Fibroblast of upper back skin (primary cell): ENCODE data around the gene TRAF3.
A peak's percentile ranks its signal among the peaks of the same experiment; 100 is the strongest.
"Not testable (repeated sequence)": the region's sequence is repeated elsewhere in the genome, so short reads cannot be mapped to it uniquely, and the experiment has no call there.

Source experiments
- DNase-seq: peaks from one replicate; pipeline ENCODE4 v3.0.0-alpha.2; 2013

The TRAF3 gene

DNA sequence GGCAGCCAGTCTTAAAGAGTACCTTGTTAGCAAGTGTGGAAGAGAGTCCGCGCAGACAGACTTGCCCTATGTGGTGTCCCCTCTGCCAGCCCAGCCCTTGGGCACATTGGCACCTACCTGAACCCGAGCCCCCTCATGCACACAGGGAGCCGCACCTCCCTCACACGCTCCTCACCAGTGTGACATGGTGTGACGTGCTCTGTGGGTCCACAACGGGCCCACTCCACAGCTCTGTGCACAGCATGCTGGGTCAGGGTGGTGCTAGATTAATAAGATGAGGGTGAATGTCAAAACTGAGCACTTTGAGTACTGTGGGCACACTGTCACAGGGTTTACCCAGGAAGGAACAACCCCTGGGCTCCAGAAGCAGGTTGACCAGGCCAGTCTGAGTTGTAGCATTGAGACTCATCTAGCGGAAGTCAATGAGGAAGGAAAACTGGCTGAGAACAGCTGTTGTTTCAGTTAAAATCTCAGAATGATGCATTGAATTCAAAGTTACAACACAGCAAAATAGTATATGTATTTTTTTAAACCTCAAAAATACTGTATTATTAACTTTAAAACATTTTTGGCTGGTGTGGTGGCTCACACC is 91.8 kb downstream of the TRAF3 start:
- DNase-seq = no peak

DNA sequence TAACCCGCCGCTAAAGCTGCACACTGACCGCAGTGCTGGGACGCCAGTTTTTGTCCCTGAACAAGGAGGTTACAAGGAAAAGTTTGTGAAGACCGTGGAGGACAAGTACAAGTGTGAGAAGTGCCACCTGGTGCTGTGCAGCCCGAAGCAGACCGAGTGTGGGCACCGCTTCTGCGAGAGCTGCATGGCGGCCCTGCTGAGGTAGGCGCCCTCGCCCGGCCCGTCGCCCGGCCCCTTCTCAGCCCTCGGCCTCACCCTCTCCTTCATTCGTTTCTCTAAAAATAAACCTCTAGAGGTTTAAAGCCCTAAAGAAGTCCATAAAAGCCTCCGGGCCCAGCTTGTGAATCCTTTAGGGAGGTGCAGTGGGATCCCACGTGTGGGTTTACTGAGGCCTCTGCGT is 93.0 kb downstream of the TRAF3 start:
- no peak for DNase-seq

DNA sequence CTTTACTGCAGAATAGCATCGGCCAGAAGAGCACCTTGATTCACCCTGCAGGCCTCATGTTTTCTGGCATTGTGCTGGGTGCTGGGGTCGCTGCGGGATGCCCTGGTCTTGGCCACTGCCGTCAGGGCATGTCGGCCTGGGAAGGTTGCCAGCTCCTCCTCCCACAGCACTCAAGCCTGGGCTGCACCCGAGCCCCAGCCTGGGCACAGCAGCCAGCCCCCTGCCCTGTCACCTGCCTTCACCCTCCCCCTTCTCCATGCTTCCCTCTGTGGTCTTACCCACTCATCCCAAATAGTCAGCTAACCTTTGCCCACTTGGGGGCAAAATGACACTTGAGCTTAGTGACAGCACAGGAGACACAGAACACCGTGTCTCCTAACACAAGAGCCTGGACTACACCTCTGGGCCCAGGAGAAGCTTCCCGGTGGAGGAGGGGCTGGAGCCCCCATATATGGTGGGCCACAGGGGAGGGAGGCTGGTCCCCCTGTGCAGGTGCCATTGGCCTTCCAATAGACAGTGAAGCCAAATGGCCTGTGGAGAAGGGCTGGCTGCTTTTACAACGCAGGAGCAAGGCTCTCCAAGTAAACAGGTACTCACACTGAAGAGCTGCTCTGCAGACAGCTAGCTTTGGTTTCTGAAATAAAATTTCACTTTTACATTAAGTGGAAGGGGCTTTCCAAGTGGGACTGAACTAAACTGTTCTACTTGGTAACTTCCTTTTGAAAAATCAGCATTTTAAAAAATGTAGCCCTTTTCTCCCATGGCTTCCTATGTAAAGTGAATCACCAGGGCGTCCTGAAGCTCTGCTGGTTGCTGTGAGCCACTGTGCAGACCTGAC is 94.0 kb downstream of the TRAF3 start:
- no peak for DNase-seq

DNA sequence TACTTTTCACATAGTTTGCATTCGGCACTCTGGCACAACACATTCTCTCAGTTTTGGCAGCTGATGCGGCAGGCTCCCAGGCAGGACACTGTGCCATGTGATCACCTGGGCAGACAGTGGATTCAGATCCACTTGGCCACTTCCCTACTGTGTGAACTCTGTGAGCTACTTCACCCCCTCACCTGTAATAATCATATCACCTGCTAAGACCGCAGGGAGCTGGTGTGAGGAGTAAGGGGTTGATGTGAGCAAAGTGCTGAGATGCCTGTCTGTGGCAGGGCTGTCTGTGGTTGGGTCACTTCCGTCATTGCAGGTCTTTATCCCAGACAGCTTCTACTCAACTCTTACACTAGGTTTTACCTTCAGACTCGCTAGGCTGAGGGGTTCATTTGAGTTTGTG is 94.8 kb downstream of the TRAF3 start:
- no peak for DNase-seq

DNA sequence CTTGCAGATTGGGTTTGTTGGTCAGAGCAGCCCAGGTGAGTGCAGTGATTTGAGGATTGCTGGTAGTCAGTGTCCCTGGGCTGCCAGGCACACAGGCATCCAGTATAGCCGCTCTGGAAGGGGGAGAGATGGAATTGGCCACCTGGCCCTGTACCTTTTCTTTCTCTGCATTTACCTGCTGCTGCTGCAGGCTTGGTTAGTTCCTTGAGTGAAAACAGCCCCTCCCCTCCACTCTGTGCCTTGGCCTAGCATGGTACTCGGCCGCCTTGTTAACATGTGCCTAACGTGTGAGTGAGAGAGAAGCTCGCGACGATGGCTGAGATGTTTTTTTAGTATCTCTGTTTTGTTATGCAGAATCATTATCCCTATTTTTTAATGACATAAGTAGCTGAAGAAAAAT is 95.9 kb downstream of the TRAF3 start:
- DNase-seq = no peak

DNA sequence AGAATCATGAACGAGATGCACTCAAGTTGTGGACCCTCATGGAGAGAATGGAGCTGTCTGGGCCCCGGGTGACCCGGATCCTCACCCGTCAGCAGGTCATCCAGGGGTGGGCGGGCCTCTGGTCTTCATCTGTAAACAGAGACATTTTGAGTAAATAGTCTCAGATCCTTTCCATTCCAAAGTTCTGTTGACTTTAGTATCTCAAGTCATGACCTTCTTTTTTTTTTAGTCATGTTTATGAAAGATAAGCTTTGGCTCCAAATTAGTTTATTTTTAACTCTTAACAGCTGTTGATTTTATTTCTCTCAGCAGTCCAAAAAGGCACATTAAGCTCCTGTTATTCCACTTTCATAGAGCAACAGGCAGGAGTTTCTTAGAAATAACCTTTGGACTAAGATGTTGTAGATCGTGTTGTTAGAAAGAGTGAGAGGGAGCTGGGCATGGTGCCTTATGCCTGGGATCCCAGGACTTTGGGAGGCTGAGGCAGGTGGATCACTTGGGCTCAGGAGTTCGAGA is 96.4 kb downstream of the TRAF3 start:
- no peak for DNase-seq

DNA sequence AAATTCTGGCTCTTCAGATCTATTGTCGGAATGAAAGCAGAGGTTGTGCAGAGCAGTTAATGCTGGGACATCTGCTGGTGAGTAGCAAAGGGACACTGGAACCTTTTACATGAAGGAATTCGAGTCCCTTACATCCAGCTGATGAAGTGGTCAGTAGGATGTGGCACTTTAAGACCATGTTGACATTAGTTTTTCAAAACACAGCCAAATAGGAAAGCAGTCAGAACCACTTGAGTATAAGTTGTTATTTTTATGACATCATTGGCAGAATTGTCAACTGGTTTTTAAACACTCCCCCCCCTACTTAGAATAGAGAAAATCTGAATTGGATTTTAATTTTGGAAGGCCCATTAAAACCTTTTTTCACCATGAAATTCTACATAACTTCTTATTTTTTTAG is 98.4 kb downstream of the TRAF3 start:
- no peak for DNase-seq

DNA sequence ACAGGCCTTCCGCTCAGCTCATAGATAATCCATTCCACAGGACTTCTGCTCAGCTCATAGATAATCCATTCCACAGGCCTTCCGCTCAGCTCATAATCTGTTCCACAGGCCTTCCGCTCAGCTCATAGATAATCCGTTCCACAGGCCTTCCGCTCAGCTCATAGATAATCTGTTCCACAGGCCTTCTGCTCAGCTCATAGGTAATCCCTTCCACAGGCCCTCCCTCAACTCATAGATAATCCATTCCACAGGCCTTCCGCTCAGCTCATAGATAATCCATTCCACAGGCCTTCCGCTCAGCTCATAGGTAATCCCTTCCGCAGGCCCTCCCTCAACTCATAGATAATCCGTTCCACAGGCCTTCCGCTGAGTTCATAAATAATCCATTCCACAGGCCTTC is 100.3 kb downstream of the TRAF3 start:
- DNase-seq = not testable (repeated sequence)

DNA sequence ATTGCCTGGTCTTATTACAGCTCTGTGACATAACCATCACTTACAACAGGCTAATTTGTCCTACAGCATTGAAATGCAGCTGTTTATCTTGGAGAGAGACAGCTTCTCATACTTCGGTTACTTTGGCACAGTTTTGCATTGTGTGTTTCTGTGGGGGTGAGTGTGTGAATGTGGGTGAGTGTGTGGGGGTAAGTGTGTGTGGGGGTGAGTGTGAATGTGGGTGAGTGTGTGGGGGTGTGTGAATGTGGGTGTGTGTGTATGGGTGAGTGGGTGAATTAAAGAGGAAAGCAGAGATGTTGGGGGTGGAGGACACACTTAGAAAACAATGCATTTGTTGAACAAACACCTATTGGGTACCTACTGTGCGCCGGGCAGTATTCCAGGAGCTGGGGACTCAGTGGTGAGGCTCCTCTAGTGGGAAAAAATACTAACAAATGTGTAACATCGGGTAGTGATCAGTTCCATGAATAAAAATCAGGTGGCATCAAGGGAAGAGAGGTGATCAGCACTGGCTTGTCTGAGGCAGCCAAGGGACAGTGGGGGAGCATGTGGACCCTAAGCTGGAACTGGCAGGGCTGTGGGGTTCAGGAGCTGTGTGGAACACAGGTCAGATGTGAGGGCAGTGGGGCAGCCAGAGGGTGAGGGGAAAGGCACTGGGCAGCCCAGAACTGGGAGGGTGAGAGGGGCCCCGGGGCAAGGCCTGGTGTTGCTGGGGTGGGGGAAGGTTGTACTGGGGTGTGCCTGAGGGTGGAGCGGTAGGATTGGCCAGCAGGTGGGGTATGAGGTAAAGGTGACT is 101.1 kb downstream of the TRAF3 start:
- no peak for DNase-seq

DNA sequence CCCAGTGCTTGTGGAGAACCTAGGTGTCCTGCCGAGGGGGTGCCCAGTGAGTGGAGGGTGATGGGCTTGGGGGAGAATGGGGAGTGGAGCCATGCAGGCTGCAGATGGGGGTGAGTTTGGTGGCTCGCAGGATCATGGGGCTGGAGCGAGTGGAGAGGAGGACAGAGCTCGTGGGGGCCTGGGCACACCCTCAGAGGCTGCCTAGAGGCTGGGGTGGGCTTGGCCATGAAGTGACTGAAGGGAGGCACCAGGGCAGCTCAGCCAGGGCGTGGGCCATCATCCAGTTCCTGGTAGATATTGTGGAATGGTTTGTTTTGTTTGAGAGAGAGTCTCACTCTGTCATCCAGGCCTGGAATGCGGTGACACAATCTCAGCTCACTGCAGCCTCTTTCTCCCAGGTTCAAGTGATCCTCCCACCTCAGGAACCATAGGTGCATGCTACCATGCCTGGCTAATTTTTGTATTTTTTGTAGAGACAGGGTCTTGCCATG is 101.8 kb downstream of the TRAF3 start:
- no peak for DNase-seq

DNA sequence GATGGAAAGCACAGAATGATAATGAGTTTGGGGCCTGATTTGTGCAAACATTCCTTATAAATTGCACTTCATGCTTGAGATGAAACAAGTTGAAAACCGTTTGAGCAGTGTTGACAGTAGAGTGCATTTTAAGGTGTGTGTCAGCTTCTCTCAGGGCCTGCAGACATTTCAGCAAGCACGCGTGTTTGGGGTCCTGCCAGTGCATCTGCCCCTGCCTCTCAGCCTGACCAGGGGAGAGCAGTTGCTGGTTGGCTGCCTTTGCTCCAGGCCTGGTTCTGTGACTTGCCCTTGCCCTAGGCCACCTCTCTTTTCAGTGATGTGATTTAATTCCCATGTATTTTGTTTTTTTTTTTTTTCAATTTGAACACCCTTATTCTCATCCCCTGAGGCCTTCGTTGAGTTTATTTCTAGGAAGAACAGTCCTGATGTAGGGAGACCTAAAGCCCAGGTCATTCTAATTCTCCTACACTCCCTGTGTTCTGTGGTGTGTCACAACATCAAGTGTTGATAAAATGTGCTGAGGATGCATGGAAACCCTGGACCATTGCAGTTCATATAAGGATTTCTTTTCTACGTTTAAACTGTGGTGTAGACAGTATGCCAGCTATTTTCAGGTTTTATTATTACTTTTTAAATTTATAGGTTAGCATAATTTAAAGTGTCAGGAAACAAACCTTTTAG is 105.1 kb downstream of the TRAF3 start:
- no peak for DNase-seq

DNA sequence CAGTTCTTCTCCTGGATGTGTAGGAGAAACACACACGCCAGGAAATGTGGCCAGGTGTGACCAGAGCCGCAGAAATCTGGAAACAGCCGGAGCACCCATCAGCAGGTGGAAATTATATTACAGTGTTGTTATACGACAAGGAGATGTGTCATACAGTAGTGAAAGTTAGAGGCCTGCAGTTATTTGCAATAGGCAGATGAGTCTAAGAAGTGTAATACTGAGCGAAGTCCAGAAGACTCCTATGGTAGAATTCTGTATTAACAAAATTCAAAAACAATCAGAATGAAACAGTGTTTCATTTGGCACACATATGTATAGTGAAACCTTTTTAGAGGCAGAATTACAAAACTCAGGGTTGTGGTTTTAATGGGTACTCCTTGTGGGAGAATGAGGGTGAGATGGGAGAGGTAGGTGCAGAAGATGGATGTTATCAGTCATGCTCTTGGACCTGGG is 105.9 kb downstream of the TRAF3 start:
- DNase-seq = no peak

DNA sequence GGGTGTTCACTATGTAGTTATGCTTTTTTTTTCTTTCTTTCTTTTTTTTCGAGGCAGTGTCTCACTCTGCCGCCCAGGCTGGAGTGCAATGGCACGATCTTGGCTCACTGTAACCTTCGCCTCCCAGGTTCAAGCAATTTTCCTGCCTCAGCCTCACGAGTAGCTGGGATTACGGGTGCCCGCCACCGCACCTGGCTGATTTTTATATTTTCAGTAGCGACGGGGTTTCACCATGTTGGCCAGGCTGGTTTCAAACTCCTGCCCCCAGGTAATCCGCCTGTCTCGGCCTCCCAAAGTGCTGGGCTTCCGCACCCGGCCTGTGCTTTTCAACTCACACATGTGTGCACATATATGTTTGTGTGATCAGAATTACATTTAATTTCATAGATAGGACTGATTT is 106.3 kb downstream of the TRAF3 start:
- DNase-seq = no peak

DNA sequence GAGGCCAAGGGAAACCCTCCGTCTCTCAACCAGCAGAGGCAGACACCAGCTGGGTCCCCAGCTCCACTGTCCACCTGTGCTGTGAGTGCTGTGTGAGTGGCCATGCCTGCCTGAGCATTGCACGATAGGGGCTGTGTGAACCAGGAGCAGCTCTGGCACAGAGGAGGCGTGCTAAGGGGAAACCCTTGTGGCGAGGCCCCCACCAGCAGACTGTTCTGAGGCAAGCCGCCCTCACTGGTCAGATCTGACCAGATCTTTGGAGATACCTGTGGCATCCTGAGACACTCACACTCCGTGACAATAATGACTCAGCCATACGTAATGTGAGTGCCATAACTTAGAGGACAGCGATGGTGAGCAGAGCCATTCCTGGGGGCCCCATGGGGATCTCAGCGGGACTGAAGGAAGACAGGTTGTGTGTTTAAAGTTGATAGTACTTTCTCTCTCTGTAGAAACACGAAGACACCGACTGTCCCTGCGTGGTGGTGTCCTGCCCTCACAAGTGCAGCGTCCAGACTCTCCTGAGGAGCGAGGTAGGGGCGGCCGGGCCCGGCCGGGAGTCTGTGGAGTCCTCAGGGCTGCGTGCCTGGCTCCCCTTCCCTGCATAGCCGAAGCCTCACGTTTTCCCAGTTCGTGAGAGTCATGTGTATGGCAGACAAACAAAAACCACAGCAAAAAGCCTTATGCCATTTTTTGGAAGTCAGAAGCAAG is 108.6 kb downstream of the TRAF3 start:
- no peak for DNase-seq

DNA sequence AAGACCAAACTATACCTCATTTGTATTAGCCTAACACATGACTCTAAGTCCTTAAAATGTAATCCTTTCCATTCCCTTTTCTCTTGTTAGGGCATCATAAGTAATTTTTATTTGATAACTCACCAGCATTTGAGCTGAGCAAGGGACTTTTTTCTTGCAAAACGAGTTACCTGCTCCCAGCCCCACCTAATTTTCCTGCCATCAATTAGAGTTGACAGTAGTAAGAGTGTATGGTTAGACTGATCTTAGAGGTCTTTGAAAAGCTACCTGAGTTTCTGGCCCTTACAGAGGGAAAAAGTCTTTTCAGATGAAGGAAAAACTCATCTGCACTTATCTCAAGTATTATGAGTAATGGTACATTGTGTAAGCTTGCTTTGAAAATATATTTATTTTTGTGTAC is 111.5 kb downstream of the TRAF3 start:
- DNase-seq = no peak

DNA sequence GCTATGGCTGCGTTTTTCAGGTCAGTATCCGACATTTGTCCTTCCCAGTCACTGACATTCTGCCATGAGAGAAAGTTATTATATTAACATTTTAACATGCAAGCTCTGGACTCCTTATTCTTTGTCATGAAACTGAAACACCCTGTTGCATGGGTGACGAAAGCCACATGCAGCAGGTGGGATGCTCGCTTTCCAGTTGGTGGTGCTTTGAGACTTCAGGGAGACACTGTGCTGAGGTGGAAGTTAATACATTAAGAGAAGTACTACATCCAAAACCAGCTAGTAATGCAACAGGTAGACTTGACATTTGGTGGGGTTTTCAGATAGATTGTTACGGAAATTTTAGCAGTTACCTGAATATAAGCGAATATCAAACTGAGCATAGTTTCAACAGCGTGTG is 112.4 kb downstream of the TRAF3 start:
- DNase-seq = no peak

DNA sequence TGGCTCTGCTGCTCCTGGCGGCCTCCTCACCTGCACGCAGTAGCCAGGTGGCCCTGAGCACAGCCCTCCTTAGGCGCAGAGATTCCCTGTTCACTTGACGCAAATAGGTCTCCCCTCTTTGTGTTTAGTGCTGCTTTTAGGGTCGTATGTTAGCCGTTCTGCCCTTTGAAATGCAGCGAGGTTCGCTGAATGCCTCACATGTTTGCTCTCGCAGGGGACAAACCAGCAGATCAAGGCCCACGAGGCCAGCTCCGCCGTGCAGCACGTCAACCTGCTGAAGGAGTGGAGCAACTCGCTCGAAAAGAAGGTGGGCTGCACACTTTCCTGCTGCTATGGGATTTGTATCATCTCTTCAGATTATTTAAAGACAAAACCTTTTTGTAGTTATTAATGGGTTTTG is 113.9 kb downstream of the TRAF3 start:
- no peak for DNase-seq

DNA sequence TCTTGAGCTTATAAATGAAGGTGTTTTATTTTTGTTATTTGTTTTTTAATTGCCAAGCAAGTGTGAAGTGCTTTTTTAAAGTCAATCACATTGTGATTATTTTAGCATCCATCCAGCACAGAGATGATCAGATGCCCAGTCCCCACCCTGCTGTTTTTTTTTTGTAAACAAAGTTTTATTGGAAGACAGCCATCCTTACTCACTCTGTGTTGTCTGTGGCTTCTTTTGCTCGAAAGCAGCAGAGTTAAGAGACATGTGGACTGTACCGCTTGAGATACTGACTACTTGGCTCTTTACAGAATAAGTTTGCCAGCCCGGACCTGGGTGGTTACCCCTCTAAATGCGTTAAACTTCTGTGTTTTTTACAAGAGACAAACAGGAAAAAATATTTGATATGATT is 114.3 kb downstream of the TRAF3 start:
- DNase-seq = peak; percentile 29

DNA sequence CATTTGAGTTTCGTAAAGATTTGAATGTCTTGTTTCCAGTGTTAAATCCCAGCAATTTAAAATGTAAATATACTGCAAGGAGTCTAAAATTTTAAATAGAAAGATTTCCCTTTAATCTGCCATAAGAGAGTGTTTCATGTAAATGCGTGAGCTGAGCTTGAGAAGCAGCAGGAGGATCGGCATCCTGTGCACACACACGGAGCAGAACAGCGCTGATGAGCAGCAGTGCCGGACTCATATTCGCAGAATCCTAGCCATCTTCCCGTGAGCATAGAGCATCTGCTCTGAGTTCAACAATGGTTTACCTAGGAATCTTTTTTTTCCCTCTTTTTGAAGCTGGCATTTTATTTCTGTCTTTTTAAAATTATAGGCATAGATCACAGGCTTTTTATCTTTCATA is 115.4 kb downstream of the TRAF3 start:
- no peak for DNase-seq

DNA sequence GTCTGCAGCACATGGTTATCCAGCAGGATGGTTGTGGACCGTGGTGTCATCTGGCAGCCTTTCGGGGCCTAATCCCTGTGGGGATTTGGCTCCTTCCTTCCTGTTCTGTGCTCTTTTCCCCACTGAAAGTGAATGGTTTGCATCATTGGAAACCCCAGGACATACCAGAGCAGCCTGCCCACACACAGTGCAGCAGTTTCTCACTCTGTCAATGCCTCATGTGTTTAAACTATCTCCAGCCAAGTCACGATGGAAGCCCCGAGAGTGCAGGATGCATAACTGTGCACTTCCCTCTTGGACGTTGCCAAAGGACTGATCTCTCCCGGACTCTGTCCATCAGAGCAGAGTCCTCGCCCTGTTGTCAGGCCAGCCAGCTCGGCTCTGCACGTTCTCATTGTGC is 116.2 kb downstream of the TRAF3 start:
- DNase-seq = peak; percentile 96

DNA sequence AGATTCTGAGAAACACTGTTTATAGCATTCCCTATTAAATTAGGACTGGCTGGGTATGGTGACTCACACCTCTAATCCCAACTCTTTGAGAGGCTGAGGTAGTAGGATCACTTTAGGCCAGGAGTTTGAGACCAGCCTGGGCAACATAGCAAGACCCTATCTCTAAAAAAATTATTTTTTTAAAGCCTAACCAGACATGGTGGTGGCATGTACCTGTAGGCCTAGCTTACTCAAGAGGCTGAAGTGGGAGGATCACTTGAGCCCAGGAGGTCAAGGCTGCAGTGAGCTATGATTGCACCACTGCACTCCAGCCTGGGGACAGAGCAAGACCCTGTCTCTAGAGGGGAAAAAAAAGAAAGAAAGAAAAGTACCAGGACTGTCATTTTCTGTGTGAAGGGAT is 119.5 kb downstream of the TRAF3 start:
- not testable (repeated sequence) for DNase-seq
